GM18870 (cell line): ENCODE measurements around the gene WDR83.
"Not testable (repeated sequence)": the region's sequence is repeated elsewhere in the genome, so short reads cannot be mapped to it uniquely, and the experiment has no call there.

Experiments used
- ATAC-seq: cut with Tn5 transposase; IDR thresholded peaks from one replicate; pipeline ENCODE4 v1.9.1; 2021; ENCODE audit warnings: moderate library complexity; ENCODE audit not compliant: unreplicated experiment

The WDR83 gene

GRCh38 chr19:12711187-12711586 lies 44.6 kb downstream of the WDR83 start:
- no peak for ATAC-seq

GRCh38 chr19:12712077-12712476 lies 45.5 kb downstream of the WDR83 start:
- not testable (repeated sequence) for ATAC-seq

- not testable (repeated sequence) for ATAC-seq
These were observed 46.7 kb downstream of the WDR83 start for GRCh38 chr19:12713304-12713703.

GRCh38 chr19:12715102-12715501 lies 48.5 kb downstream of the WDR83 start:
- no peak for ATAC-seq

- no peak for ATAC-seq
These were observed 49.3 kb downstream of the WDR83 start for GRCh38 chr19:12715929-12716328.

GRCh38 chr19:12720296-12720695 lies 53.7 kb downstream of the WDR83 start:
- ATAC-seq, result no peak

- no peak for ATAC-seq
These were observed 54.4 kb downstream of the WDR83 start for GRCh38 chr19:12720851-12721655.

GRCh38 chr19:12721656-12722565 lies 55.3 kb downstream of the WDR83 start:
- ATAC-seq, result no peak

- no peak for ATAC-seq
These were observed 56.2 kb downstream of the WDR83 start for GRCh38 chr19:12722566-12723380.

- no peak for ATAC-seq
These were observed 56.7 kb downstream of the WDR83 start for GRCh38 chr19:12723381-12723640.

GRCh38 chr19:12723641-12724426 lies 57.2 kb downstream of the WDR83 start, which contains the start of gene TNPO2:
Gene TNPO2 (minus strand): TSS chr19:12723932. CDS start chr19:12720977, 2,955 bp downstream.
- ATAC-seq, result no peak
